Activated B cell treated with CpG ODN at 0.5 μM for 24 hours (primary cell): Measurements from ENCODE around the gene EVI5. TPM values are rescaled to one million over a fixed set of nuclear protein-coding genes. Genes with fewer than 3 reads are reported as not detected.
A peak's percentile ranks its signal among the peaks of the same experiment; 100 is the strongest.

Experiments used
- ATAC-seq: fragments of 200-7000 bp; cut with Tn5 transposase; one replicate; pipeline ENCODE4 v1.10.0; 2021; ENCODE audit warnings: low read depth, mild to moderate bottlenecking, moderate library complexity
- CTCF ChIA-PET: fragments of 350-600 bp; sonication (Branson Sonifier 250); formaldehyde crosslinking; loops from one replicate; lab custom pipeline; 2021; ENCODE audit warnings: antibody characterized with exemption; lab: Charles Lee
- POLR2A ChIA-PET: fragments of 350-600 bp; sonication (Branson Sonifier 250); formaldehyde crosslinking; loops from one replicate; lab custom pipeline; 2021; ENCODE audit warnings: antibody characterized with exemption; lab: Charles Lee
- DNase-seq: peaks from one replicate; pipeline ENCODE4 v3.0.0; 2022
- H3K27ac Mint-ChIP-seq: one replicate; pipeline ENCODE4 v1.8.0; 2020; ENCODE audit warnings: mixed read lengths
- H3K27me3 Mint-ChIP-seq: one replicate; pipeline ENCODE4 v1.8.0; 2021; ENCODE audit warnings: mixed read lengths
- H3K36me3 Mint-ChIP-seq: one replicate; pipeline ENCODE4 v1.8.0; 2021; ENCODE audit warnings: low read depth, mixed read lengths
- H3K4me1 Mint-ChIP-seq: one replicate; pipeline ENCODE4 v1.8.0; 2021; ENCODE audit warnings: mixed read lengths
- H3K4me3 Mint-ChIP-seq: one replicate; pipeline ENCODE4 v1.8.0; 2020; ENCODE audit warnings: mild to moderate bottlenecking, mixed read lengths
- H3K9me3 Mint-ChIP-seq: one replicate; pipeline ENCODE4 v1.8.0; 2020; ENCODE audit warnings: mixed read lengths
- intact Hi-C: fragments of 100-400 bp; cut with micrococcal nuclease; formaldehyde crosslinking; loops from one replicate; pipeline ENCODE4 v1.15.1; 2024
- total RNA-seq: library from RNA; stranded (reverse); gene quantifications from 2 replicates; pipeline ENCODE4 v1.2.3, GENCODE V29; 2022
- TF ChIP-seq, protein P1 (sequence below): fragments of 200-600 bp; IDR thresholded peaks from one replicate; pipeline ENCODE4 v1.8.0; 2022; ENCODE audit warnings: antibody characterized with exemption, mild to moderate bottlenecking

Gene EVI5
- total RNA-seq, 1 donor from 2014 or later = 27.4 TPM

- no peaks in the 10 kb centered on the region for H3K27me3 Mint-ChIP-seq
- H3K27ac Mint-ChIP-seq = no peak overlapping the region
- intact Hi-C loops = no loop called here
- TF ChIP-seq, protein P1, sequence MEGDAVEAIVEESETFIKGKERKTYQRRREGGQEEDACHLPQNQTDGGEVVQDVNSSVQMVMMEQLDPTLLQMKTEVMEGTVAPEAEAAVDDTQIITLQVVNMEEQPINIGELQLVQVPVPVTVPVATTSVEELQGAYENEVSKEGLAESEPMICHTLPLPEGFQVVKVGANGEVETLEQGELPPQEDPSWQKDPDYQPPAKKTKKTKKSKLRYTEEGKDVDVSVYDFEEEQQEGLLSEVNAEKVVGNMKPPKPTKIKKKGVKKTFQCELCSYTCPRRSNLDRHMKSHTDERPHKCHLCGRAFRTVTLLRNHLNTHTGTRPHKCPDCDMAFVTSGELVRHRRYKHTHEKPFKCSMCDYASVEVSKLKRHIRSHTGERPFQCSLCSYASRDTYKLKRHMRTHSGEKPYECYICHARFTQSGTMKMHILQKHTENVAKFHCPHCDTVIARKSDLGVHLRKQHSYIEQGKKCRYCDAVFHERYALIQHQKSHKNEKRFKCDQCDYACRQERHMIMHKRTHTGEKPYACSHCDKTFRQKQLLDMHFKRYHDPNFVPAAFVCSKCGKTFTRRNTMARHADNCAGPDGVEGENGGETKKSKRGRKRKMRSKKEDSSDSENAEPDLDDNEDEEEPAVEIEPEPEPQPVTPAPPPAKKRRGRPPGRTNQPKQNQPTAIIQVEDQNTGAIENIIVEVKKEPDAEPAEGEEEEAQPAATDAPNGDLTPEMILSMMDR = no peak
- CTCF ChIA-PET = interaction anchor here (0.6 kb wide), 1 partner anchor 828 kb away, joined by 3 read pairs; no protein-coding TSS in a partner anchor
- POLR2A ChIA-PET = no interaction called here
- ATAC-seq (no peak), DNase-seq (no peak)
- peaks cover 3% of the 10 kb centered on the region for H3K36me3 Mint-ChIP-seq
- H3K4me3 Mint-ChIP-seq = no peak overlapping the region
- peaks cover 13% of the 10 kb centered on the region for H3K4me1 Mint-ChIP-seq
- no peaks in the 10 kb centered on the region for H3K9me3 Mint-ChIP-seq
These were observed 217.6 kb downstream of the EVI5 start for GRCh38 chr1:92567211-92567868.

DNA sequence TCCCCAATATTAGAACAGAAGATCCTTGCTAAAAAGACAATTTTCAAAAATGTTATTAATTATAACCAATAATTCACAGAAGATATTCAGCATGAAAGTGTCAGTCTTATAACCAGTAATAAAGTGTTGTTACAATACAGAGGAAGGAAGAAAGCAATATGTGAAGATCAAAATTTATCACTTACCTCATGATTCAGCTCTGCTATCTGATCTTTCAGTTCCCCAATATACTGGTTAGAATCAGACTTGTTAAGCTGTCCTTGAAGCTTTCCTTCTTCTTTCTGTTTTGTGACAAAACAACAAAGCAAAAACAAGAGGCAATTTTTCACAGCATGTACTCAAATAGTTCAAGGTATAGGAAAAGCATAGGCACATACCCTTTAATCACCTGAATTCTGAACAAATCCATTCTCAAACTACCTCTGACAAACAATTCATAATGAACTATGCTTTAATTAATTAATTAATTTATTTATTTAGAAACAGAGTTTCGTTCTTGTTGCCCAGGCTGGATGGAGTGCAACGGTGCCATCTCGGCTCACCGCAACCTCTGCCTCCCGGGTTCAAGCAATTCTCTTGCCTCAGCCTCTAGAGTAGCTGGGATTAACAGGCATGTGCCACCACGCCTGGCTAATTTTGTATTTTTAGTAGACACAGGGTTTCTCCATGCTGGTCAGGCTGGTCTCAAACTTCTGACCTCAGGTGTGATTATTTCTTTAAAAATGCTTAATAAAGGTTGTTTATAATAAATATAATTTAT, 221.3 kb downstream of the EVI5 start:
- peak; percentile 65 for ATAC-seq
- no peak for DNase-seq

GRCh38 chr1:92556350-92556749, 228.6 kb downstream of the EVI5 start:
- H3K27ac Mint-ChIP-seq = no peak overlapping the region
- DNase-seq = no peak
- intact Hi-C loops = no loop called here
- peaks cover 7% of the 10 kb centered on the region for H3K4me1 Mint-ChIP-seq
- no peak overlapping the region for H3K4me3 Mint-ChIP-seq
- H3K27me3 Mint-ChIP-seq = no peaks in the 10 kb centered on the region
- TF ChIP-seq, protein P1 = no peak
- POLR2A ChIA-PET = no interaction called here
- no peaks in the 10 kb centered on the region for H3K9me3 Mint-ChIP-seq
- CTCF ChIA-PET = no interaction called here
- ATAC-seq = no peak
- peaks cover 18% of the 10 kb centered on the region for H3K36me3 Mint-ChIP-seq

More for the DNA sequence above, 221.3 kb downstream of the EVI5 start:
- intact Hi-C loops = no loop called here
- Mint-ChIP-seq H3K4me3 (no peak overlapping the region), H3K27ac (no peak overlapping the region), H3K9me3 (no peaks in the 10 kb centered on the region), H3K4me1 (peaks cover 13% of the 10 kb centered on the region), H3K36me3 (peaks cover 11% of the 10 kb centered on the region), H3K27me3 (no peaks in the 10 kb centered on the region)
- CTCF ChIA-PET = no interaction called here
- TF ChIP-seq, protein P1 = no peak
- POLR2A ChIA-PET = interaction anchor here (0.7 kb wide), 1 partner anchor 353 kb away, joined by 3 read pairs; no protein-coding TSS in a partner anchor

- H3K27me3 Mint-ChIP-seq = no peaks in the 10 kb centered on the region
- CTCF ChIA-PET = no interaction called here
- H3K4me1 Mint-ChIP-seq = peaks cover 7% of the 10 kb centered on the region
- H3K36me3 Mint-ChIP-seq = peaks cover 15% of the 10 kb centered on the region
- DNase-seq (no peak), ATAC-seq (no peak)
- POLR2A ChIA-PET = no interaction called here
- H3K9me3 Mint-ChIP-seq = no peaks in the 10 kb centered on the region
- TF ChIP-seq, protein P1 = no peak
- H3K27ac Mint-ChIP-seq = no peak overlapping the region
- intact Hi-C loops = no loop called here
- no peak overlapping the region for H3K4me3 Mint-ChIP-seq
These were observed 230.7 kb downstream of the EVI5 start for GRCh38 chr1:92554216-92554615.

GRCh38 chr1:92551916-92552315, 233.0 kb downstream of the EVI5 start:
- H3K9me3 Mint-ChIP-seq = no peaks in the 10 kb centered on the region
- TF ChIP-seq, protein P1 = no peak
- ATAC-seq = no peak
- ChIA-PET CTCF (interaction anchor here (0.9 kb wide), 1 partner anchor 66 kb away, joined by 3 read pairs; no protein-coding TSS in a partner anchor), POLR2A (no interaction called here)
- H3K36me3 Mint-ChIP-seq = peaks cover 11% of the 10 kb centered on the region
- intact Hi-C loops = no loop called here
- no peak overlapping the region for H3K4me3 Mint-ChIP-seq
- H3K27me3 Mint-ChIP-seq = no peaks in the 10 kb centered on the region
- DNase-seq = no peak
- peaks cover 7% of the 10 kb centered on the region for H3K4me1 Mint-ChIP-seq
- H3K27ac Mint-ChIP-seq = no peak overlapping the region
